ENCODE results near the gene SLC39A2. TPM values are rescaled to one million over a fixed set of nuclear protein-coding genes. Genes with fewer than 3 reads are reported as not detected.
"Not testable (repeated sequence)": the region's sequence is repeated elsewhere in the genome, so short reads cannot be mapped to it uniquely, and the experiment has no call there.

The SLC39A2 gene
- total RNA-seq, 1 experiment from 2014 or later, result not detected

DNA sequence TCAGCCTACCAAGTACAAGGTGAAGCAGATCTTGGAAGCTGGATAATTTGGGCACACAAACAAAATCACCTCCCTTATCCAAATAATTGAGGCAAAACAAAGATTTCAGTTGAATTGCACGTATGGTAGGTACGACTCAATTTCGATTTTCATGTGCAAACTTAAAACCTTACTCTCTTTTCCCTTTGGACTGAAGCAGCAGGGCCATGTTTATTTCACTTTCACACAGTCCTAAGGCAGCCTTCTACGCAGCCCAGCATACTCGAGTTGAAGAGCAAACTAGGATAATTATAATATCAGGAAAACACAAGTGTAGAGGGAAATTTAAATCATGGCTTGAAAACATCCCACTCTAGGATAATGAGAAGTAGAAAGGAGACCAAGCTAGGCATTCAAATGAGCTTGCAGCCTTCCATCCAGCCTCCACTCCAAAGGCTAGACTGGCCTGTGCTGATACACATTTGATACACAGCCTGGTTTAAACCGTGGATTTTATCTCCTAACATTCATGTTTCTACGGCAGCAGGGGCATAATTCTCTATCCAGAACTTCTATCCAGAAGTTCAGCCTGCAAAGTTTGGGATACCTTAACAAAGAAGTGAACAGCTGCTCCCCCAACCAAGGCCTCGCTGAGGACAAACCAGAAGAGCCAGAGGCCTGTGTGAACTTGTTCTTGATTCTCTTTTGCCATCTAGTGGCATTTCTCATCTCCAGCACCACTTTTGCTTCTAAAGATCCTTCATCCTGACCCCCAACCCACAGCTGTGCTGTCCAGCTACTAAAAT is 40.7 kb downstream of the SLC39A2 start:
- H3K9me2 ChIP-seq (replicated peaks; ENCODE audit: low read length), result no peaks in the 10 kb centered on the region
- no peaks in the 10 kb centered on the region for H3K79me2 ChIP-seq (ENCODE audit: low read length)
- no peak overlapping the region for H2AFZ ChIP-seq (ENCODE audit: low read length)
- no TSS peak for BruUV-seq (replicated peaks)
- no peaks in the 10 kb centered on the region for H4K20me1 ChIP-seq (ENCODE audit: low read length)
- DNase-seq, result peak; percentile 62
- intact Hi-C loops (cut with micrococcal nuclease), result loop anchor here (1.0 to 5.0 kb wide), 3 partner anchors 25 to 342 kb away; no protein-coding TSS in a partner anchor
- peak; percentile 83 for ATAC-seq
- H3K9me3 ChIP-seq (ENCODE audit: low read length), result no peaks in the 10 kb centered on the region
- H3K27ac ChIP-seq (ENCODE audit: low read length), result no peak overlapping the region
- CTCF ChIA-PET, result interaction anchor here (0.7 to 1.5 kb wide), 3 partner anchors 25 to 191 kb away, joined by 3 to 17 read pairs (median 4); no protein-coding TSS in a partner anchor
- TF ChIP-seq EZH2 (IDR thresholded peaks at IDR 0.05; ENCODE audit: low read length, unreplicated experiment), result no peak
- TF ChIP-seq, protein P1, sequence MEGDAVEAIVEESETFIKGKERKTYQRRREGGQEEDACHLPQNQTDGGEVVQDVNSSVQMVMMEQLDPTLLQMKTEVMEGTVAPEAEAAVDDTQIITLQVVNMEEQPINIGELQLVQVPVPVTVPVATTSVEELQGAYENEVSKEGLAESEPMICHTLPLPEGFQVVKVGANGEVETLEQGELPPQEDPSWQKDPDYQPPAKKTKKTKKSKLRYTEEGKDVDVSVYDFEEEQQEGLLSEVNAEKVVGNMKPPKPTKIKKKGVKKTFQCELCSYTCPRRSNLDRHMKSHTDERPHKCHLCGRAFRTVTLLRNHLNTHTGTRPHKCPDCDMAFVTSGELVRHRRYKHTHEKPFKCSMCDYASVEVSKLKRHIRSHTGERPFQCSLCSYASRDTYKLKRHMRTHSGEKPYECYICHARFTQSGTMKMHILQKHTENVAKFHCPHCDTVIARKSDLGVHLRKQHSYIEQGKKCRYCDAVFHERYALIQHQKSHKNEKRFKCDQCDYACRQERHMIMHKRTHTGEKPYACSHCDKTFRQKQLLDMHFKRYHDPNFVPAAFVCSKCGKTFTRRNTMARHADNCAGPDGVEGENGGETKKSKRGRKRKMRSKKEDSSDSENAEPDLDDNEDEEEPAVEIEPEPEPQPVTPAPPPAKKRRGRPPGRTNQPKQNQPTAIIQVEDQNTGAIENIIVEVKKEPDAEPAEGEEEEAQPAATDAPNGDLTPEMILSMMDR (conservative IDR thresholded peaks at IDR 0.05; ENCODE audit: low read depth, low read length), result peak; percentile 67
- H3K27me3 ChIP-seq (ENCODE audit: low read length), result peaks cover 39% of the 10 kb centered on the region
- H3K4me1 ChIP-seq (ENCODE audit: insufficient read depth, low read length), result no peaks in the 10 kb centered on the region
- no peaks in the 10 kb centered on the region for H3F3A ChIP-seq (ENCODE audit: low read length, unreplicated experiment)
- POLR2A ChIA-PET (ENCODE audit: unreplicated experiment), result no interaction called here
- H3K9ac ChIP-seq (ENCODE audit: low read length), result no peak overlapping the region
- no peak overlapping the region for H3K4me3 ChIP-seq (ENCODE audit: low read length)
- no peak overlapping the region for H3K4me2 ChIP-seq (ENCODE audit: low read length)
- H3K36me3 ChIP-seq (ENCODE audit: low read depth, low read length), result no peaks in the 10 kb centered on the region

DNA sequence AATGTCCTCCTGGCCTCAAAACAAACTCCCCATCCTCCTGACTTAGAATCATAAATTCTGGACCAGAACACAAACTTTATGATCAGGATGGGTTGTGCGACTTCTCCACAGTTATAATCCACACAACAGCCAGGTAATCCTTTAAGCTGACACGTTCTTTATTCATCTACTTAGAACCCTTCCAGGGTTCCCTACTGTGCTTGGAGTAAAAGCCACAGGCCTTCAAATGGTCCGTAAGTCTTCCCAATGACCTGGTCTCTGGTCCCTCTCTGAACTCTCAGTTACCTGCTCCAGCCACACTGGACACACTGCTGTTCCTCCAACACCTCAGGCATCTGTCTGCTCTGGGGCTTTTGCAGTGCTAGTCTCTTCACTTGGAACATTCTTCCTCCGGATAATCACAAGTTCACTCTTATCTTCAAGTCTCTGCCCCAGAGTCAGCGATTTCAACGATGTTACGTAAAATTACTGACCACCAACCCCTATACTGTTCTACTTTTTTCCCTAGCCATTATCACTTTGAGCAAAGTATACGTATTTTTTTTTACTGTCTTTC is 41.4 kb downstream of the SLC39A2 start:
- ATAC-seq (no peak), DNase-seq (no peak)
- CTCF ChIA-PET, result interaction anchor here (0.7 to 1.5 kb wide), 3 partner anchors 26 to 192 kb away, joined by 3 to 17 read pairs (median 4); no protein-coding TSS in a partner anchor
- Histone ChIP-seq H3K79me2 (ENCODE audit: low read length) (no peaks in the 10 kb centered on the region), H3K9ac (ENCODE audit: low read length) (no peak overlapping the region), H3K9me3 (ENCODE audit: low read length) (no peaks in the 10 kb centered on the region), H3K4me1 (ENCODE audit: insufficient read depth, low read length) (no peaks in the 10 kb centered on the region), H2AFZ (ENCODE audit: low read length) (no peak overlapping the region), H3K4me3 (ENCODE audit: low read length) (no peak overlapping the region), H3K36me3 (ENCODE audit: low read depth, low read length) (no peaks in the 10 kb centered on the region), H3F3A (ENCODE audit: low read length, unreplicated experiment) (no peaks in the 10 kb centered on the region), H3K4me2 (ENCODE audit: low read length) (no peak overlapping the region), H3K27me3 (ENCODE audit: low read length) (peaks cover 39% of the 10 kb centered on the region), H3K27ac (ENCODE audit: low read length) (no peak overlapping the region), H4K20me1 (ENCODE audit: low read length) (no peaks in the 10 kb centered on the region), H3K9me2 (replicated peaks; ENCODE audit: low read length) (no peaks in the 10 kb centered on the region)
- TF ChIP-seq, protein P1 (conservative IDR thresholded peaks at IDR 0.05; ENCODE audit: low read depth, low read length), result no peak
- TF ChIP-seq EZH2phosphoT487 (IDR thresholded peaks at IDR 0.05; ENCODE audit: borderline replicate concordance, low read length), result no peak
- no peak for TF ChIP-seq EZH2 (IDR thresholded peaks at IDR 0.05; ENCODE audit: low read length, unreplicated experiment)
- intact Hi-C loops (cut with micrococcal nuclease), result loop anchor here (1.0 to 5.0 kb wide), 3 partner anchors 26 to 343 kb away; no protein-coding TSS in a partner anchor
- no TSS peak for BruUV-seq (replicated peaks)
- POLR2A ChIA-PET (ENCODE audit: unreplicated experiment), result no interaction called here

DNA sequence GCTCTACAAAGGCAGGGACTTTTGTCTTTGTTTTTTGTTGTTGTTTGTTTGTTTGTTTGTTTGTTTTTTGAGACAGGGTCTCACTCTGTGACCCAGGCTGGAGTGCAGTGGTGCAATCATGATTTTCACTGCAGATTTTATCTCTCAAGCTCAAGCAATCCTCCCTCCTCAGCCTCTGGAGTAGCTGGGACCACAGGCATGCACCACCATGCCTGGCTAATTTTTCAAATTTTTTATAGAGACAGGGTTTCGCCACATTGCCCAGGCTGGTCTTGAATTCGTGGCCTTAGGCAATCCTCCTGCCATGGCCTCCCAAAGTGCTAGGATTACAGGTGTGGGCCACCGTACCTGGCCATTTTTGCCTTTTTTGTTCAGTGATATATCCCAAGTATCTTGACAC is 41.8 kb downstream of the SLC39A2 start:
- H2AFZ ChIP-seq (ENCODE audit: low read length); H3K9me2 ChIP-seq (replicated peaks; ENCODE audit: low read length); H4K20me1 ChIP-seq (ENCODE audit: low read length); DNase-seq; BruUV-seq (replicated peaks); H3K4me2 ChIP-seq (ENCODE audit: low read length); H3K79me2 ChIP-seq (ENCODE audit: low read length); H3F3A ChIP-seq (ENCODE audit: low read length, unreplicated experiment); H3K4me1 ChIP-seq (ENCODE audit: insufficient read depth, low read length); H3K9ac ChIP-seq (ENCODE audit: low read length); POLR2A ChIA-PET (ENCODE audit: unreplicated experiment); H3K4me3 ChIP-seq (ENCODE audit: low read length); H3K27ac ChIP-seq (ENCODE audit: low read length); ATAC-seq; H3K36me3 ChIP-seq (ENCODE audit: low read depth, low read length); H3K9me3 ChIP-seq (ENCODE audit: low read length): not testable (repeated sequence)
- H3K27me3 ChIP-seq (ENCODE audit: low read length), result peaks cover 38% of the 10 kb centered on the region
- CTCF ChIA-PET, result interaction anchor here (0.6 to 1.5 kb wide), 3 partner anchors 21 to 26 kb away, joined by 3 to 17 read pairs (median 4); no protein-coding TSS in a partner anchor
- intact Hi-C loops (cut with micrococcal nuclease), result loop anchor here (1.0 to 5.0 kb wide), 3 partner anchors 27 to 344 kb away; no protein-coding TSS in a partner anchor

All from PC-3 (cell line).